ENCODE results near the gene CHRNA4. TPM values are rescaled to one million over a fixed set of nuclear protein-coding genes. Genes with fewer than 3 reads are reported as not detected.

Gene CHRNA4
- total RNA-seq, 1 experiment from 2014 or later: 0.37 TPM

Other genes starting within 250 kb of the CHRNA4 start
- gene YTHDF1, start 145.2 kb downstream of the CHRNA4 start, total RNA-seq (2014; rRNA removed; shearing (Covaris generic)): 22.7 and 27.1 TPM in 2 replicates
- 68.2 and 78.4 TPM in 2 replicates for gene BIRC7, start 125.4 kb downstream of the CHRNA4 start, total RNA-seq (2014; rRNA removed; shearing (Covaris generic))
- 6.8 and 11.3 TPM in 2 replicates for gene NKAIN4, start 106.9 kb downstream of the CHRNA4 start, total RNA-seq (2014; rRNA removed; shearing (Covaris generic))
- 69.8 and 86.8 TPM in 2 replicates for gene ARFGAP1, start 88.5 kb downstream of the CHRNA4 start, total RNA-seq (2014; rRNA removed; shearing (Covaris generic))
- not detected in 2 replicates for gene COL20A1, start 68.2 kb downstream of the CHRNA4 start, total RNA-seq (2014; rRNA removed; shearing (Covaris generic))
- gene KCNQ2, start 111.3 kb upstream of the CHRNA4 start, total RNA-seq (2014; rRNA removed; shearing (Covaris generic)): 133 and 160 TPM in 2 replicates
- 47.5 and 58.1 TPM in 2 replicates for gene EEF1A2, start 137.7 kb upstream of the CHRNA4 start, total RNA-seq (2014; rRNA removed; shearing (Covaris generic))
- 31.9 and 38.0 TPM in 2 replicates for gene PPDPF, start 159.4 kb upstream of the CHRNA4 start, total RNA-seq (2014; rRNA removed; shearing (Covaris generic))
- 0.10 TPM in 1 of 2 replicates, not detected in the other for gene PTK6, start 176.0 kb upstream of the CHRNA4 start, total RNA-seq (2014; rRNA removed; shearing (Covaris generic))
- not detected in 2 replicates for gene SRMS, start 186.4 kb upstream of the CHRNA4 start, total RNA-seq (2014; rRNA removed; shearing (Covaris generic))
- 0.86 and 1.4 TPM in 2 replicates for gene FNDC11, start 192.8 kb upstream of the CHRNA4 start, total RNA-seq (2014; rRNA removed; shearing (Covaris generic))
- 10.1 and 14.3 TPM in 2 replicates for gene HELZ2, start 212.9 kb upstream of the CHRNA4 start, total RNA-seq (2014; rRNA removed; shearing (Covaris generic))

All from G401 (cell line).